ENCODE measurements around the gene CILP2. TPM values are rescaled to one million over a fixed set of nuclear protein-coding genes. Genes with fewer than 3 reads are reported as not detected.

CILP2 gene
- total RNA-seq, 1 donor from 2014 or later: 40.9 TPM

- Mint-ChIP-seq H3K36me3 (ENCODE audit: unreplicated experiment) (no peaks in the 10 kb centered on the region), H3K9me3 (ENCODE audit: unreplicated experiment) (peaks cover 3% of the 10 kb centered on the region), H3K4me3 (ENCODE audit: unreplicated experiment) (no peak overlapping the region), H3K4me1 (ENCODE audit: low read depth, unreplicated experiment) (peaks cover 11% of the 10 kb centered on the region), H3K27ac (ENCODE audit: unreplicated experiment) (no peak overlapping the region), H3K27me3 (ENCODE audit: unreplicated experiment) (peaks cover 12% of the 10 kb centered on the region)
- TF ChIP-seq CTCF (IDR thresholded peaks at IDR 0.05; ENCODE audit: partially characterized antibody, unreplicated experiment): peak; percentile 84
- peak; percentile 80 for DNase-seq
Observed at GRCh38 chr19:19554074-19555023, 16.3 kb downstream of the CILP2 start.

GRCh38 chr19:19558055-19558454 lies 20.0 kb downstream of the CILP2 start:
- no peak for DNase-seq
- Mint-ChIP-seq H3K4me3 (ENCODE audit: unreplicated experiment) (peak overlapping the region; percentile 51), H3K9me3 (ENCODE audit: unreplicated experiment) (peaks cover 3% of the 10 kb centered on the region), H3K27ac (ENCODE audit: unreplicated experiment) (no peak overlapping the region), H3K4me1 (ENCODE audit: low read depth, unreplicated experiment) (peaks cover 5% of the 10 kb centered on the region), H3K27me3 (ENCODE audit: unreplicated experiment) (peaks cover 9% of the 10 kb centered on the region), H3K36me3 (ENCODE audit: unreplicated experiment) (no peaks in the 10 kb centered on the region)
- no peak for TF ChIP-seq CTCF (IDR thresholded peaks at IDR 0.05; ENCODE audit: partially characterized antibody, unreplicated experiment)

GRCh38 chr19:19558636-19559035 lies 20.6 kb downstream of the CILP2 start:
- Mint-ChIP-seq H3K4me3 (ENCODE audit: unreplicated experiment) (peak overlapping the region; percentile 51), H3K9me3 (ENCODE audit: unreplicated experiment) (peaks cover 3% of the 10 kb centered on the region), H3K4me1 (ENCODE audit: low read depth, unreplicated experiment) (peaks cover 5% of the 10 kb centered on the region), H3K36me3 (ENCODE audit: unreplicated experiment) (no peaks in the 10 kb centered on the region), H3K27me3 (ENCODE audit: unreplicated experiment) (peaks cover 9% of the 10 kb centered on the region), H3K27ac (ENCODE audit: unreplicated experiment) (peak overlapping the region; percentile 62)
- DNase-seq: no peak
- no peak for TF ChIP-seq CTCF (IDR thresholded peaks at IDR 0.05; ENCODE audit: partially characterized antibody, unreplicated experiment)

GRCh38 chr19:19559931-19560330 lies 21.9 kb downstream of the CILP2 start:
- no peak for DNase-seq
- peaks cover 11% of the 10 kb centered on the region for H3K27me3 Mint-ChIP-seq (ENCODE audit: unreplicated experiment)
- H3K9me3 Mint-ChIP-seq (ENCODE audit: unreplicated experiment): peaks cover 3% of the 10 kb centered on the region
- no peak overlapping the region for H3K27ac Mint-ChIP-seq (ENCODE audit: unreplicated experiment)
- no peak for TF ChIP-seq CTCF (IDR thresholded peaks at IDR 0.05; ENCODE audit: partially characterized antibody, unreplicated experiment)
- peaks cover 5% of the 10 kb centered on the region for H3K4me1 Mint-ChIP-seq (ENCODE audit: low read depth, unreplicated experiment)
- peaks cover 6% of the 10 kb centered on the region for H3K36me3 Mint-ChIP-seq (ENCODE audit: unreplicated experiment)
- H3K4me3 Mint-ChIP-seq (ENCODE audit: unreplicated experiment): no peak overlapping the region
